Gastroesophageal sphincter (tissue), 3 donors: ENCODE data around the gene NCOA3.

Experiments
- CTCF ChIP-seq, 4 experiments: fragments of 200-600 bp in 2 of 4; fragments of 450-650 bp in 2 of 4; sonication (generic) in 1 of 4; IDR thresholded peaks; one replicate each; pipeline ENCODE4 v1.5.1; 2017 to 2019; ENCODE audit warnings: antibody characterized with exemption in 4 of 4, mild to moderate bottlenecking in 2 of 4, moderate library complexity in 2 of 4
- EP300 ChIP-seq: sonication (generic); formaldehyde crosslinking; IDR thresholded peaks from one replicate; pipeline ENCODE4 v1.6.1; 2017; ENCODE audit warnings: antibody characterized with exemption, mild to moderate bottlenecking
- POLR2A ChIP-seq, 2 donors: fragments of 450-650 bp; IDR thresholded peaks; one replicate each; pipeline ENCODE4 v1.6.1; 2017; ENCODE audit warnings: antibody characterized with exemption in 2 of 2, mild to moderate bottlenecking in 2 of 2, moderate library complexity in 1 of 2
- POLR2AphosphoS5 ChIP-seq: sonication (generic); formaldehyde crosslinking; IDR thresholded peaks from one replicate; pipeline ENCODE4 v1.6.1; 2017; ENCODE audit warnings: antibody characterized with exemption

DNA sequence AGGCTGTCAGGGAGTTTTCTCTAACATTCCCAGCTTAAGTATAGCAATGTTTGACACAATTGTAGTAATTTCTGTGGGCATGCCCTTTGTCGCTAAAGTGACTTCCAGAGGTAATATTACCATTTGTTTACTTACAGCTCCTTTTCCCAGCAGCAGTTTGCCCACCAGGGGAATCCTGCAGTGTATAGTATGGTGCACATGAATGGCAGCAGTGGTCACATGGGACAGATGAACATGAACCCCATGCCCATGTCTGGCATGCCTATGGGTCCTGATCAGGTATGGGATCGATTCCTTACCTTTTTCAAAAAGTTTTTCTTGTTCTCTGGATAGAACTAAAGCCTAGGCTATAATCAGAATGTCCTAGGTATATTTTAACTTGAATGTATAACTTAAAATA is 151.1 kb downstream of the NCOA3 start:
- TF ChIP-seq CTCF (IDR thresholded peaks at IDR 0.05) (no peak), POLR2AphosphoS5 (no peak), EP300 (no peak), POLR2A (IDR thresholded peaks at IDR 0.05) (no peak)
